ENCODE data around the gene SHROOM1.

DNA sequence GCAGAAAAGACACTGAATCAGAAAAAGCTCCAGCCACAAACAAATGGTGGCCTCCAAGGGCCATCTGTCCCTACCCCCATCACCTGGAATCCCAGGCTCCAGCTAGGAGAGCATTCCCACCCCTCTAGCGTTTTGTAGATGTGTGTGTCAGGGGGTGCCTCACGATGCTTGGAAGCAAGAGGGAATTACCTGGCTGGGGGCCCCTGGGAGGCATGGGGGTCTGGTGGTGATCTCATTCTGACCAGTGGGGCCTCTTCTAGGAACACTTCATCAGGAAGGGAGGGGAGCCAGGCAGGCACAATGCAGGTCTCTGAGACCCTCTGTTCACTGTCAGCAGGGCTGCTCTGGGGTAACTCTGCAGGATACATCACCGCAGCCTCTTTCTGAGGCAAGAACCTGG is 6.0 kb downstream of the SHROOM1 start:
- TF ChIP-seq, protein P1, sequence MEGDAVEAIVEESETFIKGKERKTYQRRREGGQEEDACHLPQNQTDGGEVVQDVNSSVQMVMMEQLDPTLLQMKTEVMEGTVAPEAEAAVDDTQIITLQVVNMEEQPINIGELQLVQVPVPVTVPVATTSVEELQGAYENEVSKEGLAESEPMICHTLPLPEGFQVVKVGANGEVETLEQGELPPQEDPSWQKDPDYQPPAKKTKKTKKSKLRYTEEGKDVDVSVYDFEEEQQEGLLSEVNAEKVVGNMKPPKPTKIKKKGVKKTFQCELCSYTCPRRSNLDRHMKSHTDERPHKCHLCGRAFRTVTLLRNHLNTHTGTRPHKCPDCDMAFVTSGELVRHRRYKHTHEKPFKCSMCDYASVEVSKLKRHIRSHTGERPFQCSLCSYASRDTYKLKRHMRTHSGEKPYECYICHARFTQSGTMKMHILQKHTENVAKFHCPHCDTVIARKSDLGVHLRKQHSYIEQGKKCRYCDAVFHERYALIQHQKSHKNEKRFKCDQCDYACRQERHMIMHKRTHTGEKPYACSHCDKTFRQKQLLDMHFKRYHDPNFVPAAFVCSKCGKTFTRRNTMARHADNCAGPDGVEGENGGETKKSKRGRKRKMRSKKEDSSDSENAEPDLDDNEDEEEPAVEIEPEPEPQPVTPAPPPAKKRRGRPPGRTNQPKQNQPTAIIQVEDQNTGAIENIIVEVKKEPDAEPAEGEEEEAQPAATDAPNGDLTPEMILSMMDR (IDR thresholded peaks at IDR 0.05 in 8 of 11, conservative IDR thresholded peaks at IDR 0.05 in 3 of 11): no peak
- no peak for TF ChIP-seq POLR2AphosphoS5 (IDR thresholded peaks at IDR 0.05)
